GM10266 (cell line): Measurements from ENCODE around the gene RUSC1.
"Not testable (repeated sequence)": the region's sequence is repeated elsewhere in the genome, so short reads cannot be mapped to it uniquely, and the experiment has no call there.

Source experiments
- DNase-seq: peaks from one replicate; pipeline ENCODE4 v3.0.0; 2012; ENCODE audit errors: extremely low spot score
- CTCF ChIP-seq: IDR thresholded peaks from 2 replicates; pipeline ENCODE4 v1.5.1; 2012; ENCODE audit warnings: mild to moderate bottlenecking, low read depth; ENCODE audit not compliant: control insufficient read depth, insufficient read depth; ENCODE audit errors: missing control alignments

RUSC1 gene

DNA sequence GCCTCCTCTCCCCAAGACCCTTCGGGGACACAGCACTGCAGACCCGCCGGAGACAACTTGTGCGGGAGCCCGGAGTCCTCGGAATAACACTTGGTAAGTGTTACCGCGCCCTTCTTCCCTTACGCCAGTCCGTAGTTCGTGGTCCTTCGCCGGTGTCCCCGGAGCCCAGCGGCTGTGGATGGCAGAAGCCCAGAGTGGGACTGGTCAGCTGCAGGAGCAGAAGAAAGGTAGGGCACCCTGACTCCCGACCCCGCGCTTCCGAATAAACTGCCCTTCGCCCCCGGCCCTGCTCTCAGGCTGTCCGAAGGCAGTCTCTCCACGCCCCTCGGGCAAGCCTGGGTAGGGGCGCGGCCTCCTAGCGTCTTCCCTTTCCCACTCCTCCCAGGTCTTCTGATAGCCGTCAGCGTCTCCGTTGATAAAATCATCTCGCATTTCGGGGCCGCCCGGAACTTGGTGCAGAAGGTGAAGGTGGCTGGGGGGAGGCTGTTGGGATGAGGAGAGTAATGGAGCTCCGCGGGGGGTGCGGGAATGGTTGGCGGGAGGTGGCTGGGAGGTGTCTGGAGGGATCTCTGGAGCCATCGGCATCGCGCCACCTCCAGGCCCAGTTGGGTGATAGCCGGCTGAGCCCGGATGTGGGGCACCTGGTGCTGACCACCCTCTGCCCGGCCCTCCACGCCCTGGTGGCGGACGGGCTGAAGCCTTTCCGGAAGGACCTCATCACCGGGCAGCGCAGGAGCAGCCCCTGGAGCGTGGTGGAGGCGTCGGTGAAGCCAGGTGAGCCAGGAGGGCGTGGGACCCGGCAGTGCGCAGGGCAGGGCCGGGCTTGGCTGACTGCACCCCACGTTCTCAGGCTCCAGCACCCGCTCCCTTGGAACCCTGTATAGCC is 4.3 kb downstream of the RUSC1 start:
- peak; percentile 46 for DNase-seq
- TF ChIP-seq CTCF = peak; percentile 38

- no peak for TF ChIP-seq CTCF
- no peak for DNase-seq
Observed at GRCh38 chr1:155325603-155325893, 4.9 kb downstream of the RUSC1 start.

DNA sequence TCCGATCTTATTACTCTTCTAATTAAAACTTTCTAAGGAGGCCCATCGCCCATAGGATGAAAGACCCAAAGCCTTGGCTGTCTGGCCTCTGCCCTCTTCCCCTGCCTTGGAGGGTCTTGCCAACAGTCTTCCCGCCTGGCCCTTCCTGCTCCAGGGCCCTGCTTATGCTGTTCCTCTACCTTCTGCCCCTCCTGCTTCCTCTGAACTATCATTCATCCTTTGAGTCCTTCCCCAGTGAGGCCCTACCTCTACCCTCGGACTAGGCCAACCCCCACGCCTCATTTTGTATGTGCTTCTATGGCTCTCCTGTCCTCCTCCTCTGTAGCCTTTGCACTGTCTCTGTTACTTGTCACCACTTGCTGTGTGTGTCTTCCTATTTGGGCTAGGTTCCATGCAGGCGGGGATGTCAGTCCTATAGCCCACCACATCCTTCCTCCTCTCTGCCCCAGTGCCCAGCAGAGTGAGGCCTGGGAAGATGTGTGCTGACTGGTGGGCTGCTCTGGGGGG is 5.4 kb downstream of the RUSC1 start:
- no peak for DNase-seq
- no peak for TF ChIP-seq CTCF

DNA sequence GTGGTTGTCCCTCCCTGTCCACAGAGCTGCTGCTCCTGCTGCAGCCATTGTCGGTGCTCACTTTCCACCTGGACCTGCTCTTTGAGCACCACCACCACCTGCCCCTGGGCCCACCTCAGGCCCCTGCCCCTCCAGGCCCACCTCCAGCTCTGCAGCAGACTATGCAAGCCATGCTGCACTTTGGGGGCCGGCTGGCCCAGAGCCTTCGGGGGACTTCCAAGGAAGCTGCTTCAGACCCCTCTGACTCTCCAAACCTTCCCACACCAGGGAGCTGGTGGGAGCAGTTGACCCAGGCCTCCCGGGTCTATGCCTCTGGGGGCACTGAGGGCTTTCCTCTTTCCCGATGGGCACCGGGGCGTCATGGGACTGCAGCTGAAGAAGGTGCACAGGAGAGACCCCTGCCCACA is 5.9 kb downstream of the RUSC1 start:
- DNase-seq = no peak
- TF ChIP-seq CTCF = no peak

- no peak for TF ChIP-seq CTCF
- DNase-seq = no peak
Observed at GRCh38 chr1:155327981-155328380, 7.3 kb downstream of the RUSC1 start.

DNA sequence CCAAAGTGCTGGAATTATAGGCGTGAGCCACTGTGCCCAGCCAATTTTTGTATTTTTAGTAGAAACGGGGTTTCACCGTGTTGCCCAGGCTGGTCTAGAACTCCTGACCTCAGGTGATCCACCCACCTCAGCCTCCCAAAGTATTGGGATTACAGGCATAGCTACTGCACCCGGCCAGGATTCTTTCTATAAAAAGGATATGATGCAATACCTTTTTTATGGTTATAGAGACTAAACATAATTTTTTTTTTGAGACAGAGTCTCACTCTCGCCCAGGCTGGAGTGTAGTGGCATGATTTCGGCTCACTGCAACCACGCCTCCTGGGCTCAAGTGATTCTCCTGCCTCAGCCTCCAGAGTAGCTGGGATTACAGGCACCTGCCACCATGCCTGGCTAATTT is 8.2 kb downstream of the RUSC1 start:
- not testable (repeated sequence) for DNase-seq

DNA sequence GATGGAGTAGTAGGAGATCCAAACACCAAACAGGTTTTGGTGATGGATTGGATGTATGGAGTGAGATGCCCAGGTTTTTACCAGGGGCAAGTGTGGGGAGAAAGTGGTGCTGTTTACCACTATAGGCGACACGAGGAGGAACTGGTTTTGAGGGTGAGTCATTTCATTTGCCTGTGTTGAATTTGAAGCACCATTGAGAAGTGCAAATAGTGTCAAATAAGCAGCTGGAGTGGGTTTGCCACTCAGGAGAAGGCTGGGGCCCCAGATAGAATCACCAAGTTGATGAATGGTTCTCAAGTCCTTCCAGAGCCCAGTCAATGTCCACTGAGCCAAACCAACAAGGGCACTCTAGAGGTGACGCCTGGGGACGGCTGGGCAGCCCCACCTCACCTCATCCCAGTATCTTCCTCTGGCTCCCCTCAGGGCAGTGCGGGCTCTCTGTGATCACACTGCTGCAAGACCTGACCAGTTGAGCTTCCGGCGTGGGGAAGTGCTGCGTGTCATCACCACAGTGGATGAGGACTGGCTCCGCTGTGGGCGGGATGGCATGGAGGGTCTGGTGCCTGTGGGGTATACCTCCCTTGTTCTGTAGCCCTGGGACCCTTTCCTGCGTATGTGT is 9.4 kb downstream of the RUSC1 start:
- DNase-seq = no peak
- TF ChIP-seq CTCF = no peak

GRCh38 chr1:155334962-155335361 is 14.3 kb downstream of the RUSC1 start:
- no peak for DNase-seq
- TF ChIP-seq CTCF = no peak
